PC-9 (cell line): ENCODE data around the gene NOXA1. TPM values are rescaled to one million over a fixed set of nuclear protein-coding genes. Genes with fewer than 3 reads are reported as not detected.
"Not testable (repeated sequence)": the region's sequence is repeated elsewhere in the genome, so short reads cannot be mapped to it uniquely, and the experiment has no call there.

Experiments used
- BruUV-seq: library from RNA; stranded (reverse); fragments of 400-500 nt; replicated peaks from 2 replicates; lab custom pipeline; 2021; lab: Mats Ljungman, UMichigan
- CTCF ChIA-PET: fragments of 300-600 bp; sonication (Branson Sonifier 250); formaldehyde crosslinking; loops from one replicate; lab custom pipeline; 2022; ENCODE audit warnings: antibody characterized with exemption; lab: Charles Lee
- POLR2A ChIA-PET: fragments of 300-600 bp; sonication (Branson Sonifier 250); formaldehyde crosslinking; loops from one replicate; lab custom pipeline; 2022; ENCODE audit warnings: antibody characterized with exemption; ENCODE audit not compliant: unreplicated experiment; lab: Charles Lee
- DNase-seq, 2 experiments: peaks; one replicate each; pipeline versions ENCODE4 v3.0.0 to v3.0.0-alpha.2; 2015 to 2022; ENCODE audit warnings: mixed read lengths in 1 of 2
- H2AFZ ChIP-seq: fragments of 200-600 bp; sonication (generic); 2 replicates; pipeline ENCODE4 v1.8.1; 2017; ENCODE audit warnings: antibody characterized with exemption
- H3F3A ChIP-seq: fragments of 200-600 bp; sonication (generic); 2 replicates; pipeline ENCODE4 v1.8.1; 2017; ENCODE audit warnings: antibody characterized with exemption, mild to moderate bottlenecking, low read depth; ENCODE audit not compliant: insufficient read depth
- H3K27ac ChIP-seq: fragments of 200-600 bp; sonication (generic); 2 replicates; pipeline ENCODE4 v1.6.1; 2016; ENCODE audit warnings: mixed run types
- H3K27me3 ChIP-seq: fragments of 200-600 bp; sonication (generic); 2 replicates; pipeline ENCODE4 v1.6.1; 2016; ENCODE audit warnings: low read depth, mixed run types; ENCODE audit not compliant: insufficient read depth
- H3K36me3 ChIP-seq: fragments of 200-600 bp; sonication (generic); 2 replicates; pipeline ENCODE4 v1.6.1; 2016; ENCODE audit warnings: low read depth, mixed run types
- H3K4me1 ChIP-seq: fragments of 200-600 bp; sonication (generic); replicated peaks from 2 replicates; pipeline ENCODE4 v1.6.1; 2016; ENCODE audit warnings: mixed run types; ENCODE audit not compliant: insufficient read depth
- H3K4me2 ChIP-seq: fragments of 200-600 bp; sonication (generic); 2 replicates; pipeline ENCODE4 v1.6.1; 2017; ENCODE audit warnings: mixed run types
- H3K4me3 ChIP-seq: fragments of 200-600 bp; sonication (generic); 2 replicates; pipeline ENCODE4 v1.6.1; 2016; ENCODE audit warnings: mixed run types
- H3K79me2 ChIP-seq: fragments of 200-600 bp; sonication (generic); 2 replicates; pipeline ENCODE4 v1.6.1; 2017; ENCODE audit warnings: low read depth, mixed run types
- H3K9me2 ChIP-seq: fragments of 200-600 bp; sonication (generic); 2 replicates; pipeline ENCODE4 v1.8.1; 2017; ENCODE audit warnings: mild to moderate bottlenecking; ENCODE audit not compliant: insufficient read depth
- H3K9me3 ChIP-seq: fragments of 200-600 bp; sonication (generic); 2 replicates; pipeline ENCODE4 v1.8.1; 2016; ENCODE audit warnings: low read depth; ENCODE audit not compliant: insufficient read depth
- H4K20me1 ChIP-seq: fragments of 200-600 bp; sonication (generic); 2 replicates; pipeline ENCODE4 v1.8.1; 2017; ENCODE audit not compliant: insufficient read depth
- EZH2 ChIP-seq: fragments of 200-600 bp; sonication (generic); IDR thresholded peaks from 2 replicates; pipeline ENCODE4 v1.8.0; 2017; ENCODE audit warnings: antibody characterized with exemption, low read depth
- intact Hi-C: fragments of 100-400 bp; cut with micrococcal nuclease; formaldehyde crosslinking; loops from one replicate; pipeline ENCODE4 v1.10.0; 2022; ENCODE audit not compliant: unreplicated experiment
- total RNA-seq: library from RNA; stranded (reverse); gene quantifications from 2 replicates; pipeline ENCODE4 v1.2.3, GENCODE V29; 2021
- TF ChIP-seq, protein P1 (sequence below): fragments of 200-600 bp; sonication (generic); conservative IDR thresholded peaks from 2 replicates; pipeline ENCODE4 v1.6.1; 2017; ENCODE audit warnings: mixed run types, antibody characterized with exemption, mild to moderate bottlenecking, moderate library complexity

Gene NOXA1
- total RNA-seq, 1 experiment from 2014 or later: 10.5 TPM

DNA sequence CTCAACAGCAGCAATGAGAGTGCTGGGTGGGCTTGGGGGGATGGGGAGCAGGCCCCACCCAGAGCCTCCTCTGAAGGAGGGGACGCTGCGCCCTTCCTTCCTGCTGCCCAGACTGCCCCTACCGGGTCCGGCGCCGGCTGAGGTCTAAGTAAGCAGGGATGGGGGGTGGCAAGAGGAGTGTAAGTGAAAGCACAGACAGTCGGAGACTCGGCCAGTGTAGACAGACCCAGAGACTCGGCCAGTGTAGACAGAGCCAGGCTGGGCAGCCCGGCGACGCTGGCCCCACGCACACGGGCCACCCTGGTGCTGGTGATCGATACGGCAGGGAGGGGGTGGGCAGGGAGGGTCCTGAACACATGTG, 25.4 kb downstream of the NOXA1 start:
- BruUV-seq: TSS peak; percentile 29
- no peaks in the 10 kb centered on the region for H3K9me2 ChIP-seq
- peaks cover 12% of the 10 kb centered on the region for H3K4me1 ChIP-seq
- H2AFZ ChIP-seq: no peak overlapping the region
- POLR2A ChIA-PET: interaction anchor here (0.7 kb wide), 1 partner anchor 248 kb away, joined by 20 read pairs; no protein-coding TSS in a partner anchor
- H3K9me3 ChIP-seq: no peaks in the 10 kb centered on the region
- intact Hi-C loops: no loop called here
- H3K4me2 ChIP-seq: no peak overlapping the region
- no peak overlapping the region for H3K27ac ChIP-seq
- H3K79me2 ChIP-seq: no peaks in the 10 kb centered on the region
- no peaks in the 10 kb centered on the region for H4K20me1 ChIP-seq
- DNase-seq: no peak
- CTCF ChIA-PET: no interaction called here
- H3K36me3 ChIP-seq: no peaks in the 10 kb centered on the region
- no peaks in the 10 kb centered on the region for H3K27me3 ChIP-seq
- H3F3A ChIP-seq: peaks cover 15% of the 10 kb centered on the region
- no peak overlapping the region for H3K4me3 ChIP-seq
- TF ChIP-seq, protein P1, sequence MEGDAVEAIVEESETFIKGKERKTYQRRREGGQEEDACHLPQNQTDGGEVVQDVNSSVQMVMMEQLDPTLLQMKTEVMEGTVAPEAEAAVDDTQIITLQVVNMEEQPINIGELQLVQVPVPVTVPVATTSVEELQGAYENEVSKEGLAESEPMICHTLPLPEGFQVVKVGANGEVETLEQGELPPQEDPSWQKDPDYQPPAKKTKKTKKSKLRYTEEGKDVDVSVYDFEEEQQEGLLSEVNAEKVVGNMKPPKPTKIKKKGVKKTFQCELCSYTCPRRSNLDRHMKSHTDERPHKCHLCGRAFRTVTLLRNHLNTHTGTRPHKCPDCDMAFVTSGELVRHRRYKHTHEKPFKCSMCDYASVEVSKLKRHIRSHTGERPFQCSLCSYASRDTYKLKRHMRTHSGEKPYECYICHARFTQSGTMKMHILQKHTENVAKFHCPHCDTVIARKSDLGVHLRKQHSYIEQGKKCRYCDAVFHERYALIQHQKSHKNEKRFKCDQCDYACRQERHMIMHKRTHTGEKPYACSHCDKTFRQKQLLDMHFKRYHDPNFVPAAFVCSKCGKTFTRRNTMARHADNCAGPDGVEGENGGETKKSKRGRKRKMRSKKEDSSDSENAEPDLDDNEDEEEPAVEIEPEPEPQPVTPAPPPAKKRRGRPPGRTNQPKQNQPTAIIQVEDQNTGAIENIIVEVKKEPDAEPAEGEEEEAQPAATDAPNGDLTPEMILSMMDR: no peak
- no peak for TF ChIP-seq EZH2

DNA sequence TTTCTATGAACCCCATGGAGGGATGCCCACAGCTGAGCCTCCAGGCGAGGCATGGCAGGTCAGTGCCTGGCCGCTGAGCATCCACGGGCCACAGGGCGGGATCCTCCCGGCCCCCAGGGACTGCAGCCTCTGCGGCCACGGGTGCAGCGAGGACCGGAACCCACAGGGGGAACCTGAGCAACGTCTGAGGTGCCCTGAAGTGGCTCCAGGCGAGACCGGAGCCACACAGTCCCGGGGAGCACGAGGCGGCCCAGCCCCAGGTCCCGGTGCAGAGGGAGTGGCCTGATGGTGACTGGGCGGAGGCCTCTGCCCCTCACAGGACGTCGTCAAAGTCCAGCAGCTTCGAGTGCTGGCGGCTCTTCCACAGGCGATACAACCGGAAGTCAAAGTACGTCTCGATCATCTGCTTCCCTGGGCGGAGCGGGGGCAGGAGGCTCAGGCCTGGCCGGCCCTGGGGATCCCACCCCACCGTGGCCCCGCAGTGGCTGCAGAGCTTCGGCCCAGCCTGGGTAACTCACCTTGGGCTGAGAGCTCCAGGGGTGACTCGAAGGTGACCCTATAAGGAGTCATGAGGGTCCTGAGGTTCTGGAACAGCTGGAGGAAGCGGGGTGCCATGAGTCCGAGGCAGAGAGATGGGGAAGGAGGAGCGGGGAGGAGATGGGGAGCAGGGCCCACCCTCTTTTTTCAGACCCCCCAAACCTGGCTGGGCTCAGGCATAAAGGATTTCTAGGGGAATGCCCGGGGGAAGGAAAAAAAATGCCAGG, 26.1 kb downstream of the NOXA1 start:
- peaks cover 12% of the 10 kb centered on the region for H3K4me1 ChIP-seq
- intact Hi-C loops: no loop called here
- no TSS peak for BruUV-seq
- H3K36me3 ChIP-seq: no peaks in the 10 kb centered on the region
- H4K20me1 ChIP-seq: no peaks in the 10 kb centered on the region
- no peaks in the 10 kb centered on the region for H3K27me3 ChIP-seq
- no peak overlapping the region for H3K4me2 ChIP-seq
- TF ChIP-seq EZH2: no peak
- TF ChIP-seq, protein P1: no peak
- ChIA-PET POLR2A (no interaction called here), CTCF (no interaction called here)
- DNase-seq: no peak
- H3K4me3 ChIP-seq: no peak overlapping the region
- H3F3A ChIP-seq: peaks cover 15% of the 10 kb centered on the region
- H2AFZ ChIP-seq: no peak overlapping the region
- no peak overlapping the region for H3K27ac ChIP-seq
- H3K9me3 ChIP-seq: no peaks in the 10 kb centered on the region
- H3K9me2 ChIP-seq: no peaks in the 10 kb centered on the region
- H3K79me2 ChIP-seq: no peaks in the 10 kb centered on the region

DNA sequence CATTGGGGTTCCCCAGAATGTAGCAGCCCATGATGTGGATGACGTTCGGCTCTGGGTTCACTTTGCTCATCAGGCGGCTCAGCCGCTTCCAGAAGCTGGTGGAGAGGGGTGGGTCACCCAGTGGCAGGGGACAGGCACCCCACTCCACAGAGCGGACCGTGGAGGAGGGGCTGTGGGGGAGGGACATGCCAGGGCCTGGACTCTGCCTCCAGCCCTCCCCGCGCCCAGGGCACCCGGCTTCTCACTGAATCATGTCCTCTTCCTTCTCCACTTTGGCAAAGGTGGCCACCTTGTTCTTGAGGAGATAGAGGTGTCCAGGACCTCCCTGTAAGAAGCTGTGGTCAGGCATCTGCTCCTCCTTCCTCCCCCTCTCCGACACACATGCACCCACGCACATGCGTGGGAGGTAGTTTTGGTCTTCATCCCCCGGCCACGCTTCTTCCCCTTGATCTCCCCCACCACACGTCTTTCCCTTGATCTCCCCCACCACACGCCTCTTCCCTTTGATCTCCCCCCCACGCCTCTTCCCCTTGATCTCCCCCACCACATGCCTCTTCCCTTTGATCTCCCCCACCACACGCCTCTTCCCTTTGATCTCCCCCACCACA, 26.8 kb downstream of the NOXA1 start:
- peaks cover 8% of the 10 kb centered on the region for H3K4me1 ChIP-seq
- DNase-seq: no peak
- no TSS peak for BruUV-seq
- H3F3A ChIP-seq: peaks cover 15% of the 10 kb centered on the region
- intact Hi-C loops: no loop called here
- no peaks in the 10 kb centered on the region for H3K9me3 ChIP-seq
- H3K27ac ChIP-seq: no peak overlapping the region
- no peak for TF ChIP-seq EZH2
- TF ChIP-seq, protein P1: no peak
- no peak overlapping the region for H3K4me3 ChIP-seq
- CTCF ChIA-PET: no interaction called here
- POLR2A ChIA-PET: no interaction called here
- no peaks in the 10 kb centered on the region for H3K36me3 ChIP-seq
- H3K4me2 ChIP-seq: no peak overlapping the region
- no peak overlapping the region for H2AFZ ChIP-seq
- no peaks in the 10 kb centered on the region for H4K20me1 ChIP-seq
- no peaks in the 10 kb centered on the region for H3K79me2 ChIP-seq
- no peaks in the 10 kb centered on the region for H3K27me3 ChIP-seq
- H3K9me2 ChIP-seq: no peaks in the 10 kb centered on the region

DNA sequence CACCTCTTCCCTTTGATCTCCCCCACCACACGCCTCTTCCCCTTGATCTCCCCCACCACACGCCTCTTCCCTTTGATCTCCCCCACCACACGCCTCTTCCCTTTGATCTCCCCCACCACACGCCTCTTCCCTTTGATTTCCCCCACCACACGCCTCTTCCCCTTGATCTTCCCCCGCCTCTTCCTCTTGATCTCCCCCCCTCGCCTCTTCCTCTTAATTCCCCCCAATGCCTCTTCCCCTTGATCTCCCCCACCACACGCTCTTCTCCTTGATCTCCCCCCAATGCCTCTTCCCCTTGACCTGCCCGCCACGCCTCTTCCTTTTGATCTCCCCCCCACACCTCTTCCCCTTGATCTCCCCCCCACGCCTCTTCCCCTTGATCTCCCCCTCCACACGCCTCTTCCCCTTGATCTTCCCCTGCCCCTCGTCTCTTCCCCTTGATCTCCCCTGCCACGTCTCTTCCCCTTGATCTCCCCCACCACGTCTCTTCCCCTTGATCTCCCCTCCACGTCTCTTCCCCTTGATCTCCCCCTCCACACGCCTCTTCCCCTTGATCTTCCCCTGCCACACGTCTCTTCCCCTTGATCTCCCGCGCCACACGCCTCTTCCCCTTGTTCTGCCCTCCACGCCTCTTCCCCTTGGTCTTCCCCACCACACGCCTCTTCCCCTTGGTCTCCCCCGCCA, 27.5 kb downstream of the NOXA1 start:
- POLR2A ChIA-PET, H3K4me3 ChIP-seq, H4K20me1 ChIP-seq, DNase-seq, H3K79me2 ChIP-seq, H3K36me3 ChIP-seq, H3K27ac ChIP-seq, BruUV-seq, H3K27me3 ChIP-seq, H3K9me2 ChIP-seq, H3K4me1 ChIP-seq, H3K9me3 ChIP-seq, CTCF ChIA-PET, intact Hi-C loops, H3K4me2 ChIP-seq, H2AFZ ChIP-seq: not testable (repeated sequence)
- H3F3A ChIP-seq: peaks cover 15% of the 10 kb centered on the region
